GM23248 (cell line): ENCODE measurements around the gene SEMA6D. TPM values are rescaled to one million over a fixed set of nuclear protein-coding genes. Genes with fewer than 3 reads are reported as not detected.

Experiments used
- DNase-seq: peaks from one replicate; pipeline ENCODE4 v3.0.0-alpha.2; 2015
- H2AFZ ChIP-seq: fragments of 200-600 bp; sonication (generic); 2 replicates; pipeline ENCODE4 v1.6.1; 2016; ENCODE audit warnings: antibody characterized with exemption
- H3F3A ChIP-seq: fragments of 200-600 bp; sonication (generic); 2 replicates; pipeline ENCODE4 v1.6.1; 2016; ENCODE audit warnings: mild to moderate bottlenecking, antibody characterized with exemption, mixed run types; ENCODE audit not compliant: insufficient read depth
- H3K27ac ChIP-seq: fragments of 200-600 bp; sonication (generic); 2 replicates; pipeline ENCODE4 v1.5.1; 2016; ENCODE audit warnings: mild to moderate bottlenecking
- H3K27me3 ChIP-seq: fragments of 200-600 bp; sonication (generic); replicated peaks from 2 replicates; pipeline ENCODE4 v1.6.1; 2016; ENCODE audit warnings: mild to moderate bottlenecking; ENCODE audit not compliant: insufficient read depth
- H3K36me3 ChIP-seq: fragments of 200-600 bp; sonication (generic); 2 replicates; pipeline ENCODE4 v1.6.1; 2016; ENCODE audit warnings: low read depth, mild to moderate bottlenecking
- H3K4me1 ChIP-seq: fragments of 200-600 bp; sonication (generic); 2 replicates; pipeline ENCODE4 v1.6.1; 2016; ENCODE audit warnings: mild to moderate bottlenecking; ENCODE audit not compliant: insufficient read depth
- H3K4me2 ChIP-seq: fragments of 200-600 bp; sonication (generic); one replicate; pipeline ENCODE4 v1.6.1; 2016; ENCODE audit warnings: mild to moderate bottlenecking; ENCODE audit not compliant: unreplicated experiment
- H3K4me3 ChIP-seq: fragments of 200-600 bp; sonication (generic); 2 replicates; pipeline ENCODE4 v1.5.1; 2016; ENCODE audit warnings: mild to moderate bottlenecking
- H3K79me2 ChIP-seq: fragments of 200-600 bp; sonication (generic); 2 replicates; pipeline ENCODE4 v1.6.1; 2016; ENCODE audit warnings: mild to moderate bottlenecking; ENCODE audit not compliant: insufficient read depth
- H3K9ac ChIP-seq: fragments of 200-600 bp; sonication (generic); 2 replicates; pipeline ENCODE4 v1.6.1; 2016; ENCODE audit warnings: mild to moderate bottlenecking
- H3K9me2 ChIP-seq: fragments of 200-600 bp; sonication (generic); 2 replicates; pipeline ENCODE4 v1.6.1; 2016; ENCODE audit warnings: mixed run types, mild to moderate bottlenecking, moderate library complexity; ENCODE audit not compliant: insufficient read depth
- H3K9me3 ChIP-seq: fragments of 200-600 bp; sonication (generic); one replicate; pipeline ENCODE4 v1.6.1; 2017; ENCODE audit warnings: low read depth
- H4K20me1 ChIP-seq: fragments of 200-600 bp; sonication (generic); 2 replicates; pipeline ENCODE4 v1.6.0; 2016; ENCODE audit not compliant: insufficient read depth
- EZH2 ChIP-seq: fragments of 200-600 bp; sonication (generic); IDR thresholded peaks from 2 replicates; pipeline ENCODE4 v1.6.1; 2018; ENCODE audit warnings: antibody characterized with exemption, mild to moderate bottlenecking; ENCODE audit not compliant: insufficient read depth, poor library complexity, severe bottlenecking
- EZH2phosphoT487 ChIP-seq: fragments of 200-600 bp; sonication (generic); IDR thresholded peaks from 2 replicates; pipeline ENCODE4 v1.6.1; 2018; ENCODE audit warnings: antibody characterized with exemption, moderate library complexity, mild to moderate bottlenecking, low read depth; ENCODE audit not compliant: insufficient read depth
- WGBS, 2 experiments: methylation state at CpG; one replicate each; pipeline ENCODE4 v1.1.6; 2015 to 2017; ENCODE audit warnings: low lambda C conversion rate in 2 of 2, low coverage in 1 of 2; ENCODE audit errors: missing lambda C conversion rate in 2 of 2; 5-methylcytosine and 5-hydroxymethylcytosine counted together
- in situ Hi-C: fragments of 300-500 bp; cut with MboI; formaldehyde crosslinking; loops from 2 replicates; pipeline ENCODE4 v1.15.0; 2020
- polyA plus RNA-seq: library from polyadenylated mRNA; unstranded; fragments of >200 nt; fragmentation: Nextera tagmentation; extraction: Ambion mirVana; gene quantifications from 2 replicates; pipeline ENCODE4 v1.2.1, GENCODE V29; 2016
- total RNA-seq: library from RNA; depleted of rRNA; stranded (reverse); fragments of >200 nt; shearing (Covaris generic); gene quantifications from 2 replicates; pipeline ENCODE4 v1.2.3, GENCODE V29; 2014

SEMA6D gene
- total and polyA plus RNA-seq, 2 experiments from 2014 or later, result 0.86 to 1.4 TPM

- TF ChIP-seq EZH2phosphoT487, result no peak
- no peak for TF ChIP-seq EZH2
- H3K4me2 ChIP-seq, result no peak overlapping the region
- WGBS, 2 experiments, result 20 to 32% methylated on average over 2 of the region's 2 CpGs
Measured at GRCh38 chr15:47780971-47781370, 63.7 kb downstream of the SEMA6D start.

DNA sequence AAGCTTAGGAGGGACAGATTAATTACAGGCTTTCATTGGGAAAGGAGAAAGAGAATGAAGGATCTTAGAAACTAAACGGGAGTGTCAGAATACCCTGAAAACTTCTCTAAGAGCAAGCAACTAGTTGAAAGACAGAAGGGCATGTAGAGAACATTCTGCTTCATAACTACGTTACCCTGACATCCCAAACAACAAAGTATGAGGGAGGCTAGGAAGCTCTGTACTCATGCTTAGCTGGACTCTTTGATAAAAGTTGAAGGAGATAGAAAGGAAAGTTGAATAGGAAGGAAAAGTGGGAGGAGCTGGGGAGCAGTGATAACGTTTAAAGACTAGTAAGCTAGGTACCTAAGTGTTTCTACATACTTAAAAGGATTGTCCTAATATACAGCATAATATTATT is 64.2 kb downstream of the SEMA6D start:
- no peak overlapping the region for H3K27ac ChIP-seq
- WGBS, 2 experiments, result 28 to 32% methylated on average over 3 of the region's 3 CpGs
- no peak for DNase-seq
- no peaks in the 10 kb centered on the region for H3K4me1 ChIP-seq
- no peak overlapping the region for H3K4me2 ChIP-seq
- no peaks in the 10 kb centered on the region for H3K9me3 ChIP-seq
- H3K27me3 ChIP-seq, result peaks cover 5% of the 10 kb centered on the region
- H3K4me3 ChIP-seq, result no peak overlapping the region
- in situ Hi-C loops, result no loop called here
- no peaks in the 10 kb centered on the region for H3K36me3 ChIP-seq
- no peaks in the 10 kb centered on the region for H3F3A ChIP-seq
- no peaks in the 10 kb centered on the region for H3K9me2 ChIP-seq
- H2AFZ ChIP-seq, result no peak overlapping the region
- no peaks in the 10 kb centered on the region for H4K20me1 ChIP-seq
- no peaks in the 10 kb centered on the region for H3K79me2 ChIP-seq
- TF ChIP-seq EZH2phosphoT487 (no peak), EZH2 (no peak)
- H3K9ac ChIP-seq, result no peak overlapping the region

More at GRCh38 chr15:47780971-47781370, 63.7 kb downstream of the SEMA6D start:
- Histone ChIP-seq H3K36me3 (no peaks in the 10 kb centered on the region), H2AFZ (no peak overlapping the region), H3K9me2 (no peaks in the 10 kb centered on the region), H3K9ac (no peak overlapping the region), H3K27ac (no peak overlapping the region), H4K20me1 (no peaks in the 10 kb centered on the region), H3K4me3 (no peak overlapping the region), H3K27me3 (peaks cover 5% of the 10 kb centered on the region; the same call in 1 of the 2 replicates), H3K9me3 (no peaks in the 10 kb centered on the region), H3K4me1 (no peaks in the 10 kb centered on the region), H3K79me2 (no peaks in the 10 kb centered on the region), H3F3A (no peaks in the 10 kb centered on the region)
- DNase-seq, result no peak
- in situ Hi-C loops, result no loop called here

- H3K9ac ChIP-seq, result no peak overlapping the region
- H3K4me1 ChIP-seq, result no peaks in the 10 kb centered on the region
- no peaks in the 10 kb centered on the region for H3K9me2 ChIP-seq
- no peaks in the 10 kb centered on the region for H3K79me2 ChIP-seq
- H2AFZ ChIP-seq, result no peak overlapping the region
- no peaks in the 10 kb centered on the region for H3K36me3 ChIP-seq
- peaks cover 5% of the 10 kb centered on the region for H3K27me3 ChIP-seq
- TF ChIP-seq EZH2phosphoT487 (no peak), EZH2 (no peak)
- H3K4me3 ChIP-seq, result no peak overlapping the region
- no peak overlapping the region for H3K4me2 ChIP-seq
- H4K20me1 ChIP-seq, result no peaks in the 10 kb centered on the region
- DNase-seq, result no peak
- H3K27ac ChIP-seq, result no peak overlapping the region
- no peaks in the 10 kb centered on the region for H3K9me3 ChIP-seq
- no peaks in the 10 kb centered on the region for H3F3A ChIP-seq
- in situ Hi-C loops, result no loop called here
Measured at GRCh38 chr15:47784820-47785219, 67.5 kb downstream of the SEMA6D start.

- Histone ChIP-seq H3K9me3 (no peaks in the 10 kb centered on the region), H2AFZ (no peak overlapping the region), H3K79me2 (no peaks in the 10 kb centered on the region), H4K20me1 (no peaks in the 10 kb centered on the region), H3K27ac (no peak overlapping the region), H3F3A (no peaks in the 10 kb centered on the region), H3K9ac (no peak overlapping the region), H3K4me3 (no peak overlapping the region), H3K4me2 (no peak overlapping the region), H3K36me3 (no peaks in the 10 kb centered on the region), H3K9me2 (no peaks in the 10 kb centered on the region), H3K27me3 (peaks cover under 1% of the 10 kb centered on the region), H3K4me1 (no peaks in the 10 kb centered on the region)
- TF ChIP-seq EZH2phosphoT487 (no peak), EZH2 (no peak)
- WGBS, 2 experiments, result 51 to 57% methylated on average over 4 of the region's 4 CpGs
- in situ Hi-C loops, result no loop called here
- DNase-seq, result no peak
Measured at GRCh38 chr15:47786371-47786770, 69.1 kb downstream of the SEMA6D start.

- H3K9me2 ChIP-seq, result no peaks in the 10 kb centered on the region
- H2AFZ ChIP-seq, result no peak overlapping the region
- H4K20me1 ChIP-seq, result no peaks in the 10 kb centered on the region
- no peaks in the 10 kb centered on the region for H3K4me1 ChIP-seq
- no peak for DNase-seq
- no peak overlapping the region for H3K27ac ChIP-seq
- H3F3A ChIP-seq, result no peaks in the 10 kb centered on the region
- H3K27me3 ChIP-seq, result no peaks in the 10 kb centered on the region; the same call in none of the 2 replicates
- no peak overlapping the region for H3K9ac ChIP-seq
- no peaks in the 10 kb centered on the region for H3K79me2 ChIP-seq
- TF ChIP-seq EZH2phosphoT487 (no peak), EZH2 (no peak)
- in situ Hi-C loops, result no loop called here
- H3K4me3 ChIP-seq, result no peak overlapping the region
- no peaks in the 10 kb centered on the region for H3K9me3 ChIP-seq
- WGBS, 2 experiments, result 50 to 83% methylated on average over 1 of the region's 1 CpG
- no peaks in the 10 kb centered on the region for H3K36me3 ChIP-seq
- no peak overlapping the region for H3K4me2 ChIP-seq
Measured at GRCh38 chr15:47787875-47788274, 70.6 kb downstream of the SEMA6D start.
